ENCODE data around the gene EHBP1.

GRCh38 chr2:62812921-62813825 is 107.7 kb downstream of the EHBP1 start:
- TF ChIP-seq CTCF (IDR thresholded peaks at IDR 0.05 in 4 of 5, conservative IDR thresholded peaks at IDR 0.05 in 1 of 5) (no peak), POLR2A (IDR thresholded peaks at IDR 0.05) (no peak)

All from gastrocnemius medialis (tissue), 4 donors.